Forelimb muscle (tissue), 1 donor: Measurements from ENCODE around the gene TNFRSF25. TPM values are rescaled to one million over a fixed set of nuclear protein-coding genes. Genes with fewer than 3 reads are reported as not detected.

Source experiments
- DNase-seq: peaks from one replicate; pipeline ENCODE4 v3.0.0-alpha.2; 2013; ENCODE audit warnings: low read depth
- polyA plus RNA-seq: library from polyadenylated mRNA; unstranded; fragments of 120-200 nt; gene quantifications from one replicate; pipeline ENCODE4 v1.2.1, GENCODE V29; 2013; ENCODE audit not compliant: insufficient read length

Gene TNFRSF25
- polyA plus RNA-seq: 10.4 TPM

GRCh38 chr1:6466023-6466422 lies at the start of gene TNFRSF25:
TNFRSF25 (minus strand) TSS chr1:6466173; CDS start chr1:6466107, 66 bp downstream.
- no peak for DNase-seq

- DNase-seq: no peak
Measured at GRCh38 chr1:6515771-6516170, 49.8 kb upstream of the TNFRSF25 start.

- DNase-seq: no peak
Measured at GRCh38 chr1:6513320-6513801, 47.4 kb upstream of the TNFRSF25 start.

- DNase-seq: no peak
Measured at GRCh38 chr1:6512908-6513280, 46.9 kb upstream of the TNFRSF25 start.

GRCh38 chr1:6512245-6512907 lies 46.4 kb upstream of the TNFRSF25 start:
- DNase-seq: no peak

GRCh38 chr1:6511561-6512244 lies 45.7 kb upstream of the TNFRSF25 start:
- DNase-seq: no peak

GRCh38 chr1:6511056-6511455 lies 45.1 kb upstream of the TNFRSF25 start:
- no peak for DNase-seq

- no peak for DNase-seq
Measured at GRCh38 chr1:6510493-6510892, 44.5 kb upstream of the TNFRSF25 start.

GRCh38 chr1:6509919-6510291 lies 43.9 kb upstream of the TNFRSF25 start:
- no peak for DNase-seq

GRCh38 chr1:6509220-6509918 lies 43.4 kb upstream of the TNFRSF25 start:
- DNase-seq: no peak

GRCh38 chr1:6508816-6509189 lies 42.8 kb upstream of the TNFRSF25 start:
- DNase-seq: no peak

- no peak for DNase-seq
Measured at GRCh38 chr1:6508154-6508815, 42.3 kb upstream of the TNFRSF25 start.

GRCh38 chr1:6507461-6507911 lies 41.5 kb upstream of the TNFRSF25 start:
- DNase-seq: no peak

- DNase-seq: no peak
Measured at GRCh38 chr1:6507037-6507428, 41.1 kb upstream of the TNFRSF25 start.

GRCh38 chr1:6506210-6507036 lies 40.5 kb upstream of the TNFRSF25 start:
- no peak for DNase-seq

GRCh38 chr1:6505367-6506209 lies 39.6 kb upstream of the TNFRSF25 start:
- no peak for DNase-seq

- no peak for DNase-seq
Measured at GRCh38 chr1:6504887-6505286, 38.9 kb upstream of the TNFRSF25 start.

GRCh38 chr1:6503884-6504602 lies 38.1 kb upstream of the TNFRSF25 start:
- no peak for DNase-seq

GRCh38 chr1:6502000-6502891 lies 36.3 kb upstream of the TNFRSF25 start:
- DNase-seq: no peak
